BLaER1 treated with 17β-estradiol and CSF1 and Interleukin-3, amounts not matched to agents 10 nM and 100 nM (cell line): ENCODE measurements around the gene POLDIP3.

Experiments used
- H3K27ac ChIP-seq, 11 experiments: shearing (Covaris generic); formaldehyde crosslinking; 2 replicates each; pipeline ENCODE4 v1.8.1; 2022
- H3K27me3 ChIP-seq, 11 experiments: shearing (Covaris generic); formaldehyde crosslinking; 2 replicates each; pipeline ENCODE4 v1.8.1; 2022
- H3K36me3 ChIP-seq, 11 experiments: shearing (Covaris generic); formaldehyde crosslinking; 2 replicates each; pipeline ENCODE4 v1.8.1; 2022
- H3K4me1 ChIP-seq, 10 experiments: shearing (Covaris generic); formaldehyde crosslinking; 2 replicates each; pipeline ENCODE4 v1.8.1; 2022
- H3K4me2 ChIP-seq, 11 experiments: shearing (Covaris generic); formaldehyde crosslinking; 2 replicates each; pipeline ENCODE4 v1.8.1; 2022
- H3K4me3 ChIP-seq, 10 experiments: shearing (Covaris generic); formaldehyde crosslinking; 2 replicates each; pipeline ENCODE4 v1.8.1; 2022
- H3K9ac ChIP-seq, 11 experiments: shearing (Covaris generic); formaldehyde crosslinking; 2 replicates each; pipeline ENCODE4 v1.8.1; 2022
- H3K9me3 ChIP-seq, 11 experiments: shearing (Covaris generic); formaldehyde crosslinking; replicated peaks in 1 of 11; 2 replicates each; pipeline ENCODE4 v1.8.1; 2022
- H4K20me1 ChIP-seq, 11 experiments: shearing (Covaris generic); formaldehyde crosslinking; 2 replicates each; pipeline ENCODE4 v1.8.1; 2022
- Cebpa-rat ChIP-seq, 11 experiments: shearing (Covaris generic); IDR thresholded peaks; 2 replicates each; pipeline ENCODE4 v1.8.1; 2022

Gene POLDIP3

DNA sequence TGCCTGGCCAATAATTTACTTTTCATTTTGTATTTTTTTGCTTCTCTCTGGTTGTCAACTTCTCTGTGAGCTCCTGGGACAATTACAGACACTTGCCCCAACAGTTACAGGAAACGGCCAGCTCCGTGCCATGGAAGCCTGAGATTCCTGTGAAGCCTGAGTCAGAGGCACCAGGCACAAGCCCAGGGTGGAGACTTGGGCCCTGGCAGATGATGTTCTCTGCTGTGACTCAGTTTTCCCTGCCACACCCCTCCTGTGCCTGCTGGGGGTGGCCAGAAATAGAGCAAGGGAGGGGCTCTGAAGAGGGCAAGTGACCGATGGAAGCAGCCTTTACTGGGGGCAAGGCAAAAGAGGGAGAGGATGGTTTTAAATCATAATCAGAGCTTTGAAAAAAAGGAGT, 20.8 kb upstream of the POLDIP3 start:
- Histone ChIP-seq H3K9ac (peak overlapping the region in 3 of 11 experiments; percentile 10 to 46 (median 30); a peak in 5 of 22 replicates), H3K27me3 (no peaks in the 10 kb centered on the region), H3K27ac (0 out of 22 replicates have a peak overlapping the region, but pooled peaks of 1 of the 11 experiments have one; percentile 15), H4K20me1 (peaks cover 32 to 77% (median 62%) of the 10 kb centered on the region in 11 experiments; a peak in 20 of 22 replicates), H3K4me3 (no peak overlapping the region), H3K4me2 (peak overlapping the region in 3 of 11 experiments; percentile 15 to 36 (median 19); a peak in 4 of 22 replicates), H3K36me3 (peaks cover 57 to 70% (median 63%) of the 10 kb centered on the region in 11 experiments), H3K9me3 (no peaks in the 10 kb centered on the region), H3K4me1 (peaks cover 13 to 27% (median 14%) of the 10 kb centered on the region in 10 experiments)
- TF ChIP-seq Cebpa-rat (IDR thresholded peaks at IDR 0.05), result no peak

DNA sequence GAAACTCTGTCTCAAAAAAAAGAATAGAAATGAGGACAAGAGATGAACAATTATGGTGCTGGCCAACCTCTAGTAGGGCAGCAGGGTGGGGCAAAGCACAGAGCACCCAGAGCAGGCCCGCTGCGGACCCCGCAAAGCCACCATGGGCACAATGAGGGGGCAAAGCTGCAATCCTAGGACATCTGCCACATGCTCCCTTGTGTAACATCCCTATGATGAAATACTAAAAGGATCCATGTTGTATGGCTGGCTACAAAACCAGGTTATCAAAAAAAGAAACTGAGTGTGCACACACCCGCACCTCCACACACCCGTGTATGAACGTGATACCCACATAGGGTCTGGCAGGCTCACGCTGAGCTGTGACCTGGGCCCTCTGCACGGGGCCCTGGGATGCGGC, 18.3 kb upstream of the POLDIP3 start:
- TF ChIP-seq Cebpa-rat (IDR thresholded peaks at IDR 0.05), result no peak
- Histone ChIP-seq H3K9ac (no peak overlapping the region), H4K20me1 (peaks cover 25 to 81% (median 46%) of the 10 kb centered on the region in 11 experiments; a peak in 20 of 22 replicates), H3K9me3 (no peaks in the 10 kb centered on the region), H3K4me2 (no peak overlapping the region), H3K27me3 (no peaks in the 10 kb centered on the region), H3K4me1 (peaks cover 0 to 12% (median 0%) of the 10 kb centered on the region in 10 experiments; a peak in 5 of 20 replicates), H3K27ac (no peak overlapping the region), H3K4me3 (no peak overlapping the region), H3K36me3 (peaks cover 80 to 96% (median 88%) of the 10 kb centered on the region in 11 experiments)

DNA sequence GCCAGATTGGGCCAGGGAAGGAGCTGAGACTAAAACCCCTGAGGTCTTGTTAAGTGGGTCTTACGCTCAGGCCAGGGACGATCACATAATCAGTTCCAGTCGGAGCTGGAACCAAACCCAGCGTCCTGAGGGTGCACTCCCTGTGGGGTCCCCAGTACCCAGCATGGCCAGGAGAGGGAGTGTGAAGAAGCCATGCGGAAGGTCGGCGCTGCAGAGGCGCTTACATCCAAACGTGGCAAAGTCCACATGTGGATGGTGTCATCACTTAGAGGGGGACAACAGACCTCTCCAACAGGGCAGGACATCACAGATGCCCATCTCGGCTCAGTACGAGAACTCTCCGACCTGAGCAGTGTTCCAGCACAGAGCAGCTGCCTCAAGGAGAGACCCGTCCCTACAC, 17.4 kb upstream of the POLDIP3 start:
- H3K4me1 ChIP-seq, result peaks cover 0 to 12% (median 0%) of the 10 kb centered on the region in 10 experiments; a peak in 5 of 20 replicates
- H3K36me3 ChIP-seq, result peaks cover 84 to 97% (median 90%) of the 10 kb centered on the region in 11 experiments
- no peaks in the 10 kb centered on the region for H3K9me3 ChIP-seq
- TF ChIP-seq Cebpa-rat (IDR thresholded peaks at IDR 0.05), result no peak
- 0 out of 22 replicates have a peak overlapping the region, but pooled peaks of 1 of the 11 experiments have one; percentile 7 for H3K27ac ChIP-seq
- no peak overlapping the region for H3K4me2 ChIP-seq
- H4K20me1 ChIP-seq, result peaks cover 17 to 81% (median 38%) of the 10 kb centered on the region in 11 experiments; a peak in 20 of 22 replicates
- H3K9ac ChIP-seq, result no peak overlapping the region
- H3K4me3 ChIP-seq, result no peak overlapping the region
- H3K27me3 ChIP-seq, result no peaks in the 10 kb centered on the region

DNA sequence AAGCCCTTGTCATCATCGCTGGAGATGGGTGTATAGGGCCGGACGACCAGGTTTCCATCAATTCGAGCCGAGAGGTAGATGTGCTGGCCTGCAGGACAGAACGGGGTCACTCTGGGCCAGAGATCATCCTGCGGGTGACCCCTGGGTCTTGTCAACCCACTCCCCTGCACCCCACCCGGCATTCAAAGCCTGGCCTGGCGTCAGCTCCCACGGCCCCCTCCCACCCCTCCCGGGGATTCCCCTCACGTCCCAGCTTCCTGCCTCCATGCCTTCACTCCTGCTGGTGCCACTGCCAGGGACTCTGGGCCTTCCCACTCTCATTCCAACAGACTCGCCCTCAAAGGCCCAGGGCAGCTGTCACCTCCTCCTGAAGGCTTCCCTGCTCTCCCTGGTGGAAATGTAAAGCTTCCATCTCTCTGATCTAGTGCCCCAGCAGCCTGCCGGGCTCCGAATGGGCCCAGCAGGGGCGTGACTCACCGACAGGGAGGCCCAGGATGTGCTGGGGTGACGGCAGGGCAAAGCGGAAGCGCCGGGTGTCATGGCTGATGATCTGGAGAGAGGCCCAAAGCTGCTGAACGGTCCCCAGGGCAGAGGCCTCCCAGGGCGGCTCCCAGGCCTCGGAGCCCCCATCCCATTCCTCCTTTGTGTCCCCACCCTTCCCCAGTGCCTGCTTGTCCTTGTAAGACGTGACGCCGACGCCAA, 16.4 kb upstream of the POLDIP3 start:
- H3K4me1 ChIP-seq, result peaks cover 0 to 9% (median 0%) of the 10 kb centered on the region in 10 experiments; a peak in 8 of 20 replicates
- H3K4me2 ChIP-seq, result no peak overlapping the region
- no peak overlapping the region for H3K9ac ChIP-seq
- no peaks in the 10 kb centered on the region for H3K27me3 ChIP-seq
- no peak overlapping the region for H3K4me3 ChIP-seq
- peaks cover 84 to 97% (median 90%) of the 10 kb centered on the region in 11 experiments for H3K36me3 ChIP-seq
- H4K20me1 ChIP-seq, result peaks cover 7 to 81% (median 29%) of the 10 kb centered on the region in 11 experiments; a peak in 17 of 22 replicates
- H3K9me3 ChIP-seq, result no peaks in the 10 kb centered on the region
- peak overlapping the region in 1 of 11 experiments; percentile 7; a peak in 1 of 22 replicates for H3K27ac ChIP-seq
- no peak for TF ChIP-seq Cebpa-rat (IDR thresholded peaks at IDR 0.05)

DNA sequence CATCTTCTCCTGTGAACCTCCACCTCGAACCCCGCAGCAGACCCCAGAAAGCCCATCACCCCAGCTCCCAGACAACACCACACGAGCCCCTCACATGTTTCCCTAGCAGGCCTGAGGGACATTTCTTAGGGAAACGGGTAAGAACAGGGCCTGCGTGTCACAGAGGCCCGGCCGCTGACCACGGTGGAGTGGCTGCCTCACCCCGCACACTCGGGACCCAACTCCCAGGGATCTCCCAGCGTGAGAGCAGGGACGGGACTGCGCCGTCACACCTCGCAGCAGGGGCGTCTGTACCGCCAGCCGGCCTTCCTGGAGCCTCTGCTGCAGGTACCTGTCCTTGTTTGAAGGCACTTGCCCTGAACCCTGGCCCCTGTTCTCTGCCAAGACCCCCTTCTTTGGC, 15.5 kb upstream of the POLDIP3 start:
- H4K20me1 ChIP-seq, result peaks cover 5 to 84% (median 22%) of the 10 kb centered on the region in 11 experiments; a peak in 16 of 22 replicates
- H3K9me3 ChIP-seq, result no peaks in the 10 kb centered on the region
- H3K36me3 ChIP-seq, result peaks cover 81 to 97% (median 90%) of the 10 kb centered on the region in 11 experiments
- H3K27me3 ChIP-seq, result no peaks in the 10 kb centered on the region
- TF ChIP-seq Cebpa-rat (IDR thresholded peaks at IDR 0.05), result no peak
- H3K9ac ChIP-seq, result no peak overlapping the region
- H3K4me2 ChIP-seq, result no peak overlapping the region
- no peak overlapping the region for H3K4me3 ChIP-seq
- H3K4me1 ChIP-seq, result peaks cover 4 to 15% (median 6%) of the 10 kb centered on the region in 10 experiments
- no peak overlapping the region for H3K27ac ChIP-seq

DNA sequence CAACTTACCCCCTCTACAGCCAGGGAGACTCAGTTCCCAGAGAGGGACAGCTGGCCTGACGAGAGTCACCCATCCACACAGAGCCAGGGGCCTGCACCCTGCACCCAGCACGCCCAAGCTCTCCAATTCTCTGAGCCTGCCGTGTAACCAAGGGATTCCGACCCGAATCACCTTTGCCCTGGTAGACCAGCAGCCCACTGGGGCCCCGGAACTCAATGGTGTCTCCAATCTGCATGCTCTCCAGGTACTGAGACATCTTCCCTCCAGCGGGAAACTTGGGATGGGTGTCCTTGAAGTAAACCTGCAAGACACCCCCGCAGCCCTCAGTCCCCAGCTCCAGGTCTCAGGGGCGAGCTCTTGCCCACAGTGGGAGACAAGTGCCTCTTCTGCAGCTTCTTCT, 13.3 kb upstream of the POLDIP3 start:
- H3K27ac ChIP-seq, result no peak overlapping the region
- no peak for TF ChIP-seq Cebpa-rat (IDR thresholded peaks at IDR 0.05)
- H4K20me1 ChIP-seq, result peaks cover 17 to 99% (median 27%) of the 10 kb centered on the region in 11 experiments; a peak in 21 of 22 replicates
- no peaks in the 10 kb centered on the region for H3K9me3 ChIP-seq
- no peaks in the 10 kb centered on the region for H3K27me3 ChIP-seq
- no peak overlapping the region for H3K9ac ChIP-seq
- H3K36me3 ChIP-seq, result peaks cover 69 to 85% (median 78%) of the 10 kb centered on the region in 11 experiments
- no peak overlapping the region for H3K4me2 ChIP-seq
- peaks cover 25 to 38% (median 28%) of the 10 kb centered on the region in 10 experiments for H3K4me1 ChIP-seq
- H3K4me3 ChIP-seq, result no peak overlapping the region

DNA sequence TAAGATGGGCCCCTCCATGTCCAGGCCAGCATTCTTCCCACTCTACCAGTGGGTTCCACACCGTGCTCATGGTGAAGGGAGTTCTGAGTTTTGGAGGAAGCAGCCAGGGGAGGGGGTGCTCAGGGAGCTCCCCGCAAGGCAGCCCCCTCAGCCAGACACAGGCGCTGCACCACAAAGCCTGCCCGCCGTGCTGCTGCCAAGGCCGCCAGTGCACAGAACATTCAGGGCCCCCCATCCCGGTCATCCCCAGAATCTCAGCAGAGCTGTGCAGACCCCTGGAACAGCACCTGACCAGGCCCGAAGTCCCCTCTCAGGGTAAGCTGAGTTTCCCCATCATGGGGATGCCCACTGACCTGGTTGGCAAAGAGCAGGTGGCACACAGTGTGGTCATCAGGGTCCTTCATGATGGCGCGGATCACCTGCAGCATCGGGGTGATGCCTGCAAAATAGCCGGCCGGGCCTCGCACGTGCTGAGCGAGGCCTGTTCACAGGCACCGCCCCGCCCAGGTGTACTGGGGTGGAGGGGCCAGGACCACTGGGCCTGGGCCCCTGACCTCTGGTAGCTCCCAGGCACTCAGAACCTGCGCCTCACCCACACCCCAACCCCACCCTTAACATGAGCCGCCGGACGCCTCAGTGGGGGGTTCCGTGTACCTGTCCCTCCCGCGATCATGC, 12.4 kb upstream of the POLDIP3 start:
- Histone ChIP-seq H3K9me3 (no peaks in the 10 kb centered on the region), H3K4me2 (no peak overlapping the region), H3K36me3 (peaks cover 60 to 85% (median 72%) of the 10 kb centered on the region in 11 experiments), H3K4me3 (no peak overlapping the region), H4K20me1 (peaks cover 20 to 99% (median 32%) of the 10 kb centered on the region in 11 experiments; a peak in 21 of 22 replicates), H3K9ac (no peak overlapping the region), H3K4me1 (peaks cover 34 to 47% (median 37%) of the 10 kb centered on the region in 10 experiments), H3K27me3 (no peaks in the 10 kb centered on the region), H3K27ac (no peak overlapping the region)
- TF ChIP-seq Cebpa-rat (IDR thresholded peaks at IDR 0.05), result no peak

DNA sequence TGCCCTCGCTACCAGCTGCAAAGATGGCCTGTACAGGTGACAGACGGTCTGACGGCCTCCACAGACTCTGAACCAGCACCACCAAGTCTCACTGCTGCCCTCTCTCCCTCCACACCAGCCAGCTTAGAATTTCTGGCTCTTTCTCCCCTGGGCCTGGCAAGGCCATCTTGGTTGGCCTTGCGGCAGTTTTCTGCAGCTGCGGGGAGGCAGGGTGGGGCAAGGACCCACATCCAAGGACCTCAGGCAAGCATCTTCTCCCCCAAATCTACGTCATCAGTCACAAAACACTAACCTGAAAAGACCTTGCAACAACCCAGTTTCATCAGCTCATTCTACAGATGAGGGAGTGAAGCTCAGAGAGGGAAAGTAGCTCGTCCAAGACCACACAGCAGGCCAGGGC, 11.7 kb upstream of the POLDIP3 start:
- TF ChIP-seq Cebpa-rat (IDR thresholded peaks at IDR 0.05), result no peak
- H3K4me2 ChIP-seq, result no peak overlapping the region
- H3K27ac ChIP-seq, result no peak overlapping the region
- H3K36me3 ChIP-seq, result peaks cover 53 to 79% (median 65%) of the 10 kb centered on the region in 11 experiments
- no peak overlapping the region for H3K9ac ChIP-seq
- peaks cover 40 to 53% (median 43%) of the 10 kb centered on the region in 10 experiments for H3K4me1 ChIP-seq
- peaks cover 20 to 99% (median 27%) of the 10 kb centered on the region in 11 experiments; a peak in 21 of 22 replicates for H4K20me1 ChIP-seq
- H3K27me3 ChIP-seq, result no peaks in the 10 kb centered on the region
- H3K4me3 ChIP-seq, result no peak overlapping the region
- H3K9me3 ChIP-seq, result no peaks in the 10 kb centered on the region

DNA sequence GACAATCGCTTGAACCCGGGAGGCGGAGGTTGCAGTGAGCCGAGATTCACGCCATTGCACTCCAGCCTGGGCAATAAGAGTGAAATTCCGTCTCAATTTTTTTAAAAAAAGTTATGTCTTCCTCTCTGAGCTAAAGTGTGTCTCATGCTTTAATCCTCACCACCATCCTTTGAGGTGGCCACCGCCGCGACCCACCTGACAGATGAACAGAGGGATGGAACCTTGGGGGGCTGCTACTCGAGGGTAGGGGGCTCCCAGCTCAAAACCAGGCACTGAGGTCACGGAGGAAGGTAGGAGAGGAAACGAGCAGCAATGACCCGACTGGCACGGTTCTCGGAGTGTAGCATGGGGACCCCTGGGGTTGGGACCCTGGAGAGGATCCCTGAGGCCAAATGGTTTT, 10.7 kb upstream of the POLDIP3 start:
- Histone ChIP-seq H3K27ac (no peak overlapping the region), H3K36me3 (peaks cover 43 to 68% (median 56%) of the 10 kb centered on the region in 11 experiments), H3K27me3 (no peaks in the 10 kb centered on the region), H3K9me3 (no peaks in the 10 kb centered on the region), H4K20me1 (peaks cover 21 to 99% (median 29%) of the 10 kb centered on the region in 11 experiments; a peak in 21 of 22 replicates), H3K4me2 (peak overlapping the region in 10 of 11 experiments; percentile 56 to 95 (median 86); a peak in 20 of 22 replicates), H3K4me1 (peaks cover 44 to 55% (median 46%) of the 10 kb centered on the region in 10 experiments), H3K4me3 (no peak overlapping the region), H3K9ac (0 out of 22 replicates have a peak overlapping the region, but pooled peaks of 1 of the 11 experiments have one; percentile 7)
- TF ChIP-seq Cebpa-rat (IDR thresholded peaks at IDR 0.05), result no peak
